HCT116 (cell line): ENCODE measurements around the gene RUVBL1. TPM values are rescaled to one million over a fixed set of nuclear protein-coding genes. Genes with fewer than 3 reads are reported as not detected.
A peak's percentile ranks its signal among the peaks of the same experiment; 100 is the strongest.

Source experiments
- ATAC-seq: fragments of 200-7000 bp; cut with Tn5 transposase; 2 replicates; pipeline ENCODE4 v1.9.1; 2020; ENCODE audit warnings: mild to moderate bottlenecking, moderate library complexity
- BruUV-seq: library from RNA; stranded (reverse); fragments of 400-500 nt; replicated peaks from 2 replicates; lab custom pipeline; 2021; lab: Mats Ljungman, UMichigan
- CTCF ChIA-PET: fragments of 300-600 bp; sonication (Branson Sonifier 250); formaldehyde crosslinking; loops from one replicate; lab custom pipeline; 2021; ENCODE audit warnings: antibody characterized with exemption; lab: Charles Lee
- POLR2A ChIA-PET: fragments of 300-600, 350-600 bp; sonication (Branson Sonifier 250); formaldehyde crosslinking; loops from one replicate; lab custom pipeline; 2021; ENCODE audit warnings: antibody characterized with exemption; lab: Charles Lee
- RAD21 ChIA-PET, 2 experiments: fragments of 300-600 bp; sonication (Branson Sonifier 250); formaldehyde crosslinking; loops; one replicate each; lab custom pipeline; 2023; ENCODE audit warnings: low total read pairs in 2 of 2; ENCODE audit not compliant: uncharacterized antibody in 2 of 2, unreplicated experiment in 2 of 2, low non-redundant PET in 1 of 2; lab: Charles Lee
- DNase-seq: peaks from one replicate; pipeline ENCODE4 v3.0.0-alpha.2; 2010; ENCODE audit warnings: low read depth, low spot score
- H2AFZ ChIP-seq: fragments of 200-600 bp; shearing (Covaris generic), sonication (generic); 2 replicates; pipeline ENCODE4 v1.6.1; 2017; ENCODE audit warnings: low read depth, mixed run types, mixed read lengths, antibody characterized with exemption, low read length; ENCODE audit not compliant: poor library complexity, severe bottlenecking
- H3K27ac ChIP-seq: 2 replicates; pipeline ENCODE4 v1.5.1; 2012; ENCODE audit warnings: low read depth, low read length
- H3K27me3 ChIP-seq: fragments of 200-600 bp; sonication (generic); 2 replicates; pipeline ENCODE4 v1.6.1; 2016; ENCODE audit warnings: mixed run types, low read length, mixed read lengths; ENCODE audit not compliant: insufficient read depth
- H3K36me3 ChIP-seq, 2 experiments: fragments of 200-500 bp in 1 of 2; fragments of 200-600 bp in 1 of 2; sonication (Bioruptor generic) in 1 of 2; sonication (generic) in 1 of 2; 2 replicates each; pipeline versions ENCODE4 v1.5.1 to v1.6.1; 2014 to 2016; ENCODE audit warnings: low read length in 2 of 2, inconsistent platforms in 1 of 2, mixed read lengths in 1 of 2, mixed run types in 1 of 2; ENCODE audit not compliant: insufficient read depth in 2 of 2, control insufficient read depth in 1 of 2
- H3K4me1 ChIP-seq, 2 experiments: fragments of 200-600 bp in 1 of 2; sonication (generic) in 1 of 2; 2 replicates each; pipeline versions ENCODE4 v1.5.1 to v1.6.1; 2012 to 2017; ENCODE audit warnings: low read length in 2 of 2, inconsistent platforms in 1 of 2, mild to moderate bottlenecking in 1 of 2, mixed read lengths in 1 of 2, mixed run types in 1 of 2, moderate library complexity in 1 of 2; ENCODE audit not compliant: insufficient read depth in 2 of 2, control insufficient read depth in 1 of 2
- H3K4me2 ChIP-seq: fragments of 200-600 bp; sonication (generic); 2 replicates; pipeline ENCODE4 v1.6.1; 2017; ENCODE audit warnings: mixed run types, low read length, mixed read lengths
- H3K4me3 ChIP-seq, 2 experiments: fragments of 200-600 bp in 1 of 2; sonication (generic) in 1 of 2; replicated peaks in 1 of 2; 2 replicates each; pipeline ENCODE4 v1.5.1; 2011 to 2016; ENCODE audit warnings: low read length in 2 of 2, control low read depth in 1 of 2, low read depth in 1 of 2, mild to moderate bottlenecking in 1 of 2, mixed read lengths in 1 of 2, mixed run types in 1 of 2
- H3K79me2 ChIP-seq: fragments of 200-600 bp; sonication (generic); 2 replicates; pipeline ENCODE4 v1.6.1; 2017; ENCODE audit warnings: mild to moderate bottlenecking, mixed run types, low read length, moderate library complexity, mixed read lengths; ENCODE audit not compliant: insufficient read depth
- H3K9ac ChIP-seq: fragments of 200-600 bp; sonication (generic); 2 replicates; pipeline ENCODE4 v1.6.1; 2016; ENCODE audit warnings: low read length, mixed read lengths
- H3K9me2 ChIP-seq: fragments of 200-600 bp; sonication (generic), shearing (Covaris generic); 2 replicates; pipeline ENCODE4 v1.6.1; 2017; ENCODE audit warnings: mixed run types, mild to moderate bottlenecking, moderate library complexity; ENCODE audit not compliant: insufficient read depth
- H3K9me3 ChIP-seq, 2 experiments: fragments of 200-500 bp in 1 of 2; fragments of 200-600 bp in 1 of 2; sonication (Bioruptor generic) in 1 of 2; sonication (generic) in 1 of 2; 2 replicates each; pipeline ENCODE4 v1.6.1; 2014 to 2017; ENCODE audit warnings: low read length in 2 of 2, mixed read lengths in 2 of 2, inconsistent platforms in 1 of 2, low read depth in 1 of 2, mild to moderate bottlenecking in 1 of 2, mixed run types in 1 of 2, moderate library complexity in 1 of 2; ENCODE audit not compliant: control insufficient read depth in 1 of 2, insufficient read depth in 1 of 2
- H4K20me1 ChIP-seq: fragments of 200-600 bp; sonication (generic), shearing (Covaris generic); 2 replicates; pipeline ENCODE4 v1.6.1; 2017; ENCODE audit warnings: mixed run types, mild to moderate bottlenecking, moderate library complexity; ENCODE audit not compliant: insufficient read depth
- CBX3 ChIP-seq: IDR thresholded peaks from 2 replicates; pipeline ENCODE4 v1.6.1; 2012; ENCODE audit warnings: low read depth
- EZH2 ChIP-seq: fragments of 200-600 bp; sonication (generic); IDR thresholded peaks from 2 replicates; pipeline ENCODE4 v1.6.1; 2017; ENCODE audit warnings: antibody characterized with exemption, mixed run types
- RAD21 ChIP-seq: IDR thresholded peaks from 2 replicates; pipeline ENCODE4 v1.6.1; 2012; ENCODE audit warnings: low read depth, mild to moderate bottlenecking
- YY1 ChIP-seq: IDR thresholded peaks from 2 replicates; pipeline ENCODE4 v1.6.1; 2011; ENCODE audit warnings: low read length, low read depth, moderate library complexity, mild to moderate bottlenecking; ENCODE audit not compliant: insufficient replicate concordance; ENCODE audit errors: extremely low read depth
- ZFX ChIP-seq: fragments of 450-650 bp; IDR thresholded peaks from 2 replicates; pipeline ENCODE4 v1.6.1; 2017
- ZNF274 ChIP-seq: fragments of 200-500 bp; sonication (Bioruptor generic); IDR thresholded peaks from 2 replicates; pipeline ENCODE4 v1.6.1; 2014; ENCODE audit warnings: mild to moderate bottlenecking, low read depth, low read length, inconsistent platforms
- intact Hi-C: fragments of 100-400 bp; cut with micrococcal nuclease; formaldehyde crosslinking; loops from 2 replicates; pipeline ENCODE4 v1.10.0; 2022
- total RNA-seq: library from RNA; stranded (reverse); gene quantifications from one replicate; pipeline ENCODE4 v1.2.1, GENCODE V29; 2021; ENCODE audit not compliant: unreplicated experiment
- TF ChIP-seq, protein P1 (sequence below), 3 experiments: fragments of 200-600 bp in 1 of 3; sonication (generic) in 1 of 3; IDR thresholded peaks in 2 of 3; conservative IDR thresholded peaks in 1 of 3; 2 replicates each; pipeline ENCODE4 v1.5.1; 2012 to 2017; ENCODE audit warnings: low read depth in 2 of 3, low read length in 2 of 3, antibody characterized with exemption in 1 of 3, borderline replicate concordance in 1 of 3, control low read depth in 1 of 3, mild to moderate bottlenecking in 1 of 3, mixed read lengths in 1 of 3, mixed run types in 1 of 3, moderate library complexity in 1 of 3; ENCODE audit not compliant: insufficient read depth in 1 of 3

RUVBL1 gene
- total RNA-seq, 1 experiment from 2014 or later, result 129 TPM

DNA sequence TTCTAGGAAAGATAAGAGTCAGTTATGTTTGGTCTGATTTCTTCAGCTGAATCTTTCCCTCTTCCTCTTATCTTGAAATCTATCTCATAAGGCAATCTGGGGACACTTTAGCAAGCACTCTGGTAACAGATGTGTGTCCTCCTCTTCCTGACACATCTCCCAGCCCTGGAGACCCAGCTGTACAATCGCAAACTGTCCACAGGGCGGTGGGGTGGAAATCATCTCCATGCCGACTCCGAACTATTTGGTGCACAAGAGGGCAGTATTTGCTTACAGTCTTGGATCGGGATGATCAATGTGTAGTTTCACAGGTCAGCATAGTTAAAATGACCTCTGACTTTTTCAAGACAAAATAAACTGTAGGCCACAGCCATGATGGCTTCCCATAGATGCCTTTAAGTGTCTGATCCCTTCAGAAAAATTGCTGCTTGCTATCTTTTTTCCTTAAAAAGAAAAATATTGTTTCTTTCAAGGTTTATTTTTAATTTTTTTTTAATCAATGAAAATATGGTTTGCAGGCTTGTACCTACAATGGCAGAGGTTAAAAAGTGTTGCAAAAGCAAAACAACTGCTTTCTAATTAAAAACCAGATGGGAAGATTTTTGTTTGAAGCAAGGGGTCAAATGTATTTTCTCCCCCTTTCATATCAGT is 47.4 kb upstream of the RUVBL1 start:
- ChIA-PET RAD21 (interaction anchor here in 1 of 2 experiments (1.0 kb wide), 1 partner anchor 151 kb away, joined by 3 read pairs; no protein-coding TSS in a partner anchor), POLR2A (no interaction called here), CTCF (interaction anchor here (0.6 to 1.1 kb wide), 4 partner anchors 47 to 413 kb away, joined by 3 to 10 read pairs (median 5); partner anchors contain the start of gene RUVBL1)
- H3K27ac ChIP-seq, result no peak overlapping the region
- no peaks in the 10 kb centered on the region for H3K27me3 ChIP-seq
- H3K9me3 ChIP-seq, result no peaks in the 10 kb centered on the region
- H3K4me2 ChIP-seq, result no peak overlapping the region
- H3K79me2 ChIP-seq, result no peaks in the 10 kb centered on the region; the same call in 1 of the 2 replicates
- intact Hi-C loops, result loop anchor here (1.0 to 5.0 kb wide), 5 partner anchors 151 to 437 kb away; no protein-coding TSS in a partner anchor
- no peaks in the 10 kb centered on the region for H4K20me1 ChIP-seq
- H3K4me3 ChIP-seq, result no peak overlapping the region
- DNase-seq (peak; percentile 56), ATAC-seq (peak; percentile 99)
- H3K4me1 ChIP-seq, result peaks cover 0 to 7% of the 10 kb centered on the region in 2 experiments; a peak in 1 of 4 replicates
- H3K9ac ChIP-seq, result no peak overlapping the region
- no TSS peak for BruUV-seq
- no peak overlapping the region for H2AFZ ChIP-seq
- H3K9me2 ChIP-seq, result no peaks in the 10 kb centered on the region
- no peaks in the 10 kb centered on the region for H3K36me3 ChIP-seq
- TF ChIP-seq ZFX, result no peak
- no peak for TF ChIP-seq YY1
- TF ChIP-seq, protein P1, sequence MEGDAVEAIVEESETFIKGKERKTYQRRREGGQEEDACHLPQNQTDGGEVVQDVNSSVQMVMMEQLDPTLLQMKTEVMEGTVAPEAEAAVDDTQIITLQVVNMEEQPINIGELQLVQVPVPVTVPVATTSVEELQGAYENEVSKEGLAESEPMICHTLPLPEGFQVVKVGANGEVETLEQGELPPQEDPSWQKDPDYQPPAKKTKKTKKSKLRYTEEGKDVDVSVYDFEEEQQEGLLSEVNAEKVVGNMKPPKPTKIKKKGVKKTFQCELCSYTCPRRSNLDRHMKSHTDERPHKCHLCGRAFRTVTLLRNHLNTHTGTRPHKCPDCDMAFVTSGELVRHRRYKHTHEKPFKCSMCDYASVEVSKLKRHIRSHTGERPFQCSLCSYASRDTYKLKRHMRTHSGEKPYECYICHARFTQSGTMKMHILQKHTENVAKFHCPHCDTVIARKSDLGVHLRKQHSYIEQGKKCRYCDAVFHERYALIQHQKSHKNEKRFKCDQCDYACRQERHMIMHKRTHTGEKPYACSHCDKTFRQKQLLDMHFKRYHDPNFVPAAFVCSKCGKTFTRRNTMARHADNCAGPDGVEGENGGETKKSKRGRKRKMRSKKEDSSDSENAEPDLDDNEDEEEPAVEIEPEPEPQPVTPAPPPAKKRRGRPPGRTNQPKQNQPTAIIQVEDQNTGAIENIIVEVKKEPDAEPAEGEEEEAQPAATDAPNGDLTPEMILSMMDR (IDR thresholded peaks at IDR 0.05 in 2 of 3, conservative IDR thresholded peaks at IDR 0.05 in 1 of 3; ENCODE audit: borderline replicate concordance in 1 of 3, insufficient read depth in 1 of 3, low read depth in 2 of 3, low read length in 2 of 3), result peak; percentile 85 to 98 (median 90)
- 0 out of 2 replicates have a peak, but pooled peaks have one; percentile 34 for TF ChIP-seq CBX3
- TF ChIP-seq RAD21, result peak; percentile 86
- TF ChIP-seq EZH2, result no peak
- no peak for TF ChIP-seq ZNF274
